ENCODE measurements around the gene EIF4B. TPM values are rescaled to one million over a fixed set of nuclear protein-coding genes. Genes with fewer than 3 reads are reported as not detected.

EIF4B gene
- total and polyA plus RNA-seq, 9 of the 15 experiments (the other 6 are each of a cell fraction or from before 2014, with no cell fraction given): 138 to 669 (median 552) TPM

DNA sequence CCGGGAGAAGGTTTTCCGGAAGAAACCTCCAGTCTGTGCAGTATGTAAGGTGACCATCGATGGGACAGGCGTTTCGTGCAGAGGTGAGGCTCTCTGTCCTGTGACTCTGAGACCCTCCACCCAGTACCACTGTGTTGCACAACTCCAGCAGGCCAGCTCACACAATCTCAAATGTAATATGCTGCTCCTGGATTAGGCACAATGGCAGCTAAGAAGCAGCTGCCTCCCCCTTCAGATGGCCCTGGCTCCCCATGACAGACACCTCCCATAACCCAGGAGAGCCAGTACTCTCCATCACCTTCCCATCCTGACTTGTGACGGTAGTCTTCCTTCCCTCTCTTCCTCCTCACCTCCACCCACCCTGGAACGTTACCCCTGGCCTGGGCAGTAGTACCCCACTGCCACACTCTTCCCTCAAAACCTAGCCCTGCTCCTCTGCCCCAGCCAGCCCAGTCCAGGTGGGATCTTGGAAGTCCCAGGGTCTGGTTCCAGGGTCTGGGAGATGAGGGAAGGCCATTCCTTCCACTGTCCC is 45.7 kb downstream of the EIF4B start:
- in situ Hi-C loops (cut with MboI) (no loop called here), intact Hi-C loops (cut with micrococcal nuclease) (no loop called here)
- no peaks in the 10 kb centered on the region for H3K9me3 ChIP-seq (replicated peaks; ENCODE audit: control insufficient read depth, insufficient read depth, low read depth, low read length)
- H3K36me3 ChIP-seq (ENCODE audit: control insufficient read depth, insufficient read depth, low read length): peaks cover 2% of the 10 kb centered on the region; the same call in 1 of the 3 replicates
- H3K79me2 ChIP-seq (ENCODE audit: control insufficient read depth, insufficient read depth, low read length): peaks cover 7% of the 10 kb centered on the region; the same call in 2 of the 3 replicates
- no peak overlapping the region for H3K4me3 ChIP-seq
- TSS peak; percentile 22 for BruUV-seq (replicated peaks)
- FAIRE-seq (no peak), ATAC-seq (no peak), DNase-seq (ENCODE audit: extremely low read depth in 1 of 4, low spot score in 3 of 4) (no peak)
- CTCF ChIA-PET (ENCODE audit: low intra/inter-chr PET ratio): interaction anchor here (0.7 kb wide), 1 partner anchor 475 kb away, joined by 3 read pairs; no protein-coding TSS in a partner anchor
- peak overlapping the region in 1 of 2 experiments; percentile 60; a peak in 1 of 4 replicates for H3K9ac ChIP-seq (ENCODE audit: insufficient read depth in 1 of 2, low read depth in 2 of 2, low read length in 2 of 2)
- POLR2A ChIA-PET: interaction anchor here (0.6 kb wide), 1 partner anchor 1078 kb away, joined by 3 read pairs; no protein-coding TSS in a partner anchor
- no peaks in the 10 kb centered on the region for H3K27me3 ChIP-seq (ENCODE audit: control insufficient read depth in 2 of 2, insufficient read depth in 2 of 2, low read length in 2 of 2)
- H3K4me2 ChIP-seq (ENCODE audit: insufficient read depth, low read length): no peak overlapping the region
- no peaks in the 10 kb centered on the region for H3K9me1 ChIP-seq (ENCODE audit: control insufficient read depth, insufficient read depth, low read length)
- H3K27ac ChIP-seq (ENCODE audit: extremely low read depth, low read depth, low read length): no peak overlapping the region
- TF ChIP-seq ZNF12 (CRISPR knock-in tag; IDR thresholded peaks at IDR 0.05) (no peak), RFX7 (CRISPR knock-in tag; IDR thresholded peaks at IDR 0.05) (no peak), SRSF3 (IDR thresholded peaks at IDR 0.05; ENCODE audit: insufficient read depth, low read length) (no peak), MECOM (CRISPR knock-in tag; IDR thresholded peaks at IDR 0.05) (no peak), ZNF77 (CRISPR knock-in tag; IDR thresholded peaks at IDR 0.05) (no peak), SREBF1 (IDR thresholded peaks at IDR 0.05; ENCODE audit: borderline replicate concordance, low read depth, low read length) (no peak), TBP (optimal IDR thresholded peaks at IDR 0.05; ENCODE audit: low read depth, low read length) (no peak), MED1 (CRISPR knock-in tag; IDR thresholded peaks at IDR 0.05; ENCODE audit: borderline replicate concordance) (no peak), EHMT2 (IDR thresholded peaks at IDR 0.05) (no peak), CBFB (CRISPR knock-in tag; IDR thresholded peaks at IDR 0.05) (no peak)
- TF ChIP-seq, protein P1, sequence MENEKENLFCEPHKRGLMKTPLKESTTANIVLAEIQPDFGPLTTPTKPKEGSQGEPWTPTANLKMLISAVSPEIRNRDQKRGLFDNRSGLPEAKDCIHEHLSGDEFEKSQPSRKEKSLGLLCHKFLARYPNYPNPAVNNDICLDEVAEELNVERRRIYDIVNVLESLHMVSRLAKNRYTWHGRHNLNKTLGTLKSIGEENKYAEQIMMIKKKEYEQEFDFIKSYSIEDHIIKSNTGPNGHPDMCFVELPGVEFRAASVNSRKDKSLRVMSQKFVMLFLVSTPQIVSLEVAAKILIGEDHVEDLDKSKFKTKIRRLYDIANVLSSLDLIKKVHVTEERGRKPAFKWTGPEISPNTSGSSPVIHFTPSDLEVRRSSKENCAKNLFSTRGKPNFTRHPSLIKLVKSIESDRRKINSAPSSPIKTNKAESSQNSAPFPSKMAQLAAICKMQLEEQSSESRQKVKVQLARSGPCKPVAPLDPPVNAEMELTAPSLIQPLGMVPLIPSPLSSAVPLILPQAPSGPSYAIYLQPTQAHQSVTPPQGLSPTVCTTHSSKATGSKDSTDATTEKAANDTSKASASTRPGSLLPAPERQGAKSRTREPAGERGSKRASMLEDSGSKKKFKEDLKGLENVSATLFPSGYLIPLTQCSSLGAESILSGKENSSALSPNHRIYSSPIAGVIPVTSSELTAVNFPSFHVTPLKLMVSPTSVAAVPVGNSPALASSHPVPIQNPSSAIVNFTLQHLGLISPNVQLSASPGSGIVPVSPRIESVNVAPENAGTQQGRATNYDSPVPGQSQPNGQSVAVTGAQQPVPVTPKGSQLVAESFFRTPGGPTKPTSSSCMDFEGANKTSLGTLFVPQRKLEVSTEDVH (IDR thresholded peaks at IDR 0.05; ENCODE audit: low read depth, partially characterized antibody): no peak
- H2AFZ ChIP-seq (ENCODE audit: low read depth, low read length): no peak overlapping the region
- peaks cover 44 to 84% of the 10 kb centered on the region in 2 experiments for H3K4me1 ChIP-seq (replicated peaks in 1 of 2; ENCODE audit: control insufficient read depth in 2 of 2, insufficient read depth in 2 of 2, low read length in 2 of 2)
- WGBS (ENCODE audit: insufficient coverage, low coverage, missing lambda C conversion rate): 85% methylated on average over 7 of the region's 7 CpGs
- no peaks in the 10 kb centered on the region for H4K20me1 ChIP-seq (replicated peaks; ENCODE audit: control insufficient read depth, insufficient read depth, low read length)
